Measurements from ENCODE around the gene LRP5. TPM values are rescaled to one million over a fixed set of nuclear protein-coding genes. Genes with fewer than 3 reads are reported as not detected.
"Not testable (repeated sequence)": the region's sequence is repeated elsewhere in the genome, so short reads cannot be mapped to it uniquely, and the experiment has no call there.

The LRP5 gene
- total RNA-seq, 2 experiments from 2014 or later, result 22.3 to 23.3 TPM

- ATAC-seq (ENCODE audit: low read depth) (peak; percentile 32), DNase-seq (no peak)
- Mint-ChIP-seq H3K27ac (peak within 1 kb of the TSS; percentile 93), H3K9me3 (no peaks in the 10 kb centered on the region), H3K4me3 (peak within 1 kb of the TSS; percentile 91), H3K4me1 (peaks cover 34% of the 10 kb centered on the region), H3K27me3 (peaks cover under 1% of the 10 kb centered on the region), H3K36me3 (peaks cover 3% of the 10 kb centered on the region)
- POLR2A ChIA-PET, result interaction anchor here (0.6 to 1.4 kb wide), 4 partner anchors 64 to 1807 kb away, joined by 3 to 4 read pairs (median 3); no protein-coding TSS in a partner anchor
Measured at GRCh38 chr11:68460741-68461574, 148.6 kb downstream of the LRP5 start, which contains the start of gene PPP6R3. PPP6R3 (plus strand) TSS chr11:68460752; CDS start chr11:68537665, 76,913 bp downstream.

GRCh38 chr11:68461575-68461917 is 149.2 kb downstream of the LRP5 start:
- H3K9me3 Mint-ChIP-seq, result no peaks in the 10 kb centered on the region
- peak overlapping the region; percentile 86 for H3K27ac Mint-ChIP-seq
- H3K4me1 Mint-ChIP-seq, result peaks cover 36% of the 10 kb centered on the region
- POLR2A ChIA-PET, result interaction anchor here (1.1 kb wide), 1 partner anchor 64 kb away, joined by 3 read pairs; no protein-coding TSS in a partner anchor
- peaks cover 6% of the 10 kb centered on the region for H3K36me3 Mint-ChIP-seq
- no peaks in the 10 kb centered on the region for H3K27me3 Mint-ChIP-seq
- ATAC-seq (ENCODE audit: low read depth) (no peak), DNase-seq (no peak)
- peak overlapping the region; percentile 81 for H3K4me3 Mint-ChIP-seq

- no peaks in the 10 kb centered on the region for H3K9me3 Mint-ChIP-seq
- no peaks in the 10 kb centered on the region for H3K27me3 Mint-ChIP-seq
- no peak overlapping the region for H3K27ac Mint-ChIP-seq
- H3K4me1 Mint-ChIP-seq, result peaks cover 50% of the 10 kb centered on the region
- H3K36me3 Mint-ChIP-seq, result peaks cover 8% of the 10 kb centered on the region
- POLR2A ChIA-PET, result interaction anchor here (0.7 kb wide), 1 partner anchor 46 kb away, joined by 3 read pairs; no protein-coding TSS in a partner anchor
- no peak for DNase-seq
- peak overlapping the region; percentile 56 for H3K4me3 Mint-ChIP-seq
- no peak for ATAC-seq (ENCODE audit: low read depth)
Measured at GRCh38 chr11:68463714-68464113, 151.3 kb downstream of the LRP5 start.

- POLR2A ChIA-PET, result no interaction called here
- no peak overlapping the region for H3K27ac Mint-ChIP-seq
- H3K36me3 Mint-ChIP-seq, result peaks cover 20% of the 10 kb centered on the region
Measured at GRCh38 chr11:68467201-68467834, 154.9 kb downstream of the LRP5 start.

GRCh38 chr11:68468217-68468828 is 155.9 kb downstream of the LRP5 start:
- Mint-ChIP-seq H3K27me3 (no peaks in the 10 kb centered on the region), H3K9me3 (no peaks in the 10 kb centered on the region), H3K27ac (peak overlapping the region; percentile 53), H3K4me1 (peaks cover 79% of the 10 kb centered on the region), H3K36me3 (peaks cover 24% of the 10 kb centered on the region), H3K4me3 (peak overlapping the region; percentile 41)
- ATAC-seq (ENCODE audit: low read depth) (peak; percentile 50), DNase-seq (no peak)
- POLR2A ChIA-PET, result no interaction called here

More at GRCh38 chr11:68467201-68467834, 154.9 kb downstream of the LRP5 start:
- no peak for ATAC-seq (ENCODE audit: low read depth)
- peak overlapping the region; percentile 43 for H3K4me3 Mint-ChIP-seq
- H3K9me3 Mint-ChIP-seq, result no peaks in the 10 kb centered on the region
- peaks cover 75% of the 10 kb centered on the region for H3K4me1 Mint-ChIP-seq
- no peak for DNase-seq
- no peaks in the 10 kb centered on the region for H3K27me3 Mint-ChIP-seq

- peaks cover 32% of the 10 kb centered on the region for H3K36me3 Mint-ChIP-seq
Measured at GRCh38 chr11:68469122-68469521, 156.7 kb downstream of the LRP5 start.

GRCh38 chr11:68469642-68470041 is 157.3 kb downstream of the LRP5 start:
- H3K27me3 Mint-ChIP-seq, result no peaks in the 10 kb centered on the region
- peaks cover 73% of the 10 kb centered on the region for H3K4me1 Mint-ChIP-seq
- H3K9me3 Mint-ChIP-seq, result no peaks in the 10 kb centered on the region
- H3K4me3 Mint-ChIP-seq, result peak overlapping the region; percentile 73
- no peak for DNase-seq
- no peak overlapping the region for H3K27ac Mint-ChIP-seq
- POLR2A ChIA-PET, result no interaction called here
- no peak for ATAC-seq (ENCODE audit: low read depth)
- H3K36me3 Mint-ChIP-seq, result peaks cover 35% of the 10 kb centered on the region

More at GRCh38 chr11:68469122-68469521, 156.7 kb downstream of the LRP5 start:
- no peak for ATAC-seq (ENCODE audit: low read depth)
- no peak for DNase-seq
- Mint-ChIP-seq H3K4me3 (peak overlapping the region; percentile 73), H3K27ac (no peak overlapping the region), H3K4me1 (peaks cover 77% of the 10 kb centered on the region), H3K9me3 (no peaks in the 10 kb centered on the region), H3K27me3 (no peaks in the 10 kb centered on the region)
- POLR2A ChIA-PET, result no interaction called here

GRCh38 chr11:68470304-68470811 is 158.0 kb downstream of the LRP5 start:
- DNase-seq (no peak), ATAC-seq (ENCODE audit: low read depth) (no peak)
- Mint-ChIP-seq H3K27me3 (no peaks in the 10 kb centered on the region), H3K27ac (peak overlapping the region; percentile 47), H3K4me1 (peaks cover 72% of the 10 kb centered on the region), H3K36me3 (peaks cover 37% of the 10 kb centered on the region), H3K9me3 (no peaks in the 10 kb centered on the region), H3K4me3 (peak overlapping the region; percentile 73)
- POLR2A ChIA-PET, result interaction anchor here (1.1 kb wide), 1 partner anchor 8 kb away, joined by 4 read pairs; no protein-coding TSS in a partner anchor

- H3K36me3 Mint-ChIP-seq, result peaks cover 38% of the 10 kb centered on the region
- H3K27me3 Mint-ChIP-seq, result no peaks in the 10 kb centered on the region
- peak overlapping the region; percentile 61 for H3K27ac Mint-ChIP-seq
- ATAC-seq (ENCODE audit: low read depth) (peak; percentile 70), DNase-seq (peak; percentile 60)
- peaks cover 64% of the 10 kb centered on the region for H3K4me1 Mint-ChIP-seq
- H3K9me3 Mint-ChIP-seq, result no peaks in the 10 kb centered on the region
- POLR2A ChIA-PET, result interaction anchor here (1.1 kb wide), 1 partner anchor 9 kb away, joined by 4 read pairs; no protein-coding TSS in a partner anchor
- H3K4me3 Mint-ChIP-seq, result peak overlapping the region; percentile 73
Measured at GRCh38 chr11:68471360-68472340, 159.3 kb downstream of the LRP5 start.

GRCh38 chr11:68472778-68473177 is 160.4 kb downstream of the LRP5 start:
- H3K4me1 Mint-ChIP-seq, result peaks cover 58% of the 10 kb centered on the region
- H3K9me3 Mint-ChIP-seq, result no peaks in the 10 kb centered on the region
- H3K4me3 Mint-ChIP-seq, result no peak overlapping the region
- no peak for ATAC-seq (ENCODE audit: low read depth)
- H3K27me3 Mint-ChIP-seq, result no peaks in the 10 kb centered on the region
- POLR2A ChIA-PET, result no interaction called here
- no peak for DNase-seq
- no peak overlapping the region for H3K27ac Mint-ChIP-seq
- H3K36me3 Mint-ChIP-seq, result peaks cover 44% of the 10 kb centered on the region

- no peak for ATAC-seq (ENCODE audit: low read depth)
- POLR2A ChIA-PET, result no interaction called here
- no peak overlapping the region for H3K4me3 Mint-ChIP-seq
- no peaks in the 10 kb centered on the region for H3K9me3 Mint-ChIP-seq
- peaks cover 50% of the 10 kb centered on the region for H3K4me1 Mint-ChIP-seq
- no peaks in the 10 kb centered on the region for H3K27me3 Mint-ChIP-seq
- no peak for DNase-seq
- H3K27ac Mint-ChIP-seq, result no peak overlapping the region
- peaks cover 47% of the 10 kb centered on the region for H3K36me3 Mint-ChIP-seq
Measured at GRCh38 chr11:68473693-68474092, 161.3 kb downstream of the LRP5 start.

GRCh38 chr11:68475626-68476025 is 163.2 kb downstream of the LRP5 start:
- not testable (repeated sequence) for H3K4me3 Mint-ChIP-seq

More at GRCh38 chr11:68475626-68476025, 163.2 kb downstream of the LRP5 start:
- H3K9me3 Mint-ChIP-seq; ATAC-seq (ENCODE audit: low read depth); H3K27ac Mint-ChIP-seq; POLR2A ChIA-PET; H3K27me3 Mint-ChIP-seq; DNase-seq: not testable (repeated sequence)
- Mint-ChIP-seq H3K36me3 (peaks cover 61% of the 10 kb centered on the region), H3K4me1 (peaks cover 40% of the 10 kb centered on the region)
